HG03354 (cell line): ENCODE data around the gene SERP1.
"Not testable (repeated sequence)": the region's sequence is repeated elsewhere in the genome, so short reads cannot be mapped to it uniquely, and the experiment has no call there.

Experiments
- ATAC-seq: cut with Tn5 transposase; IDR thresholded peaks from one replicate; pipeline ENCODE4 v1.9.1; 2021; ENCODE audit warnings: mild to moderate bottlenecking; ENCODE audit not compliant: unreplicated experiment, poor library complexity, severe bottlenecking

Gene SERP1

GRCh38 chr3:150540991-150541390 is 5.3 kb downstream of the SERP1 start:
- ATAC-seq, result no peak

- no peak for ATAC-seq
These were observed 6.0 kb downstream of the SERP1 start for GRCh38 chr3:150540297-150540696.

GRCh38 chr3:150538324-150539208 is 7.7 kb downstream of the SERP1 start:
- no peak for ATAC-seq

- ATAC-seq, result no peak
These were observed 11.1 kb downstream of the SERP1 start for GRCh38 chr3:150535204-150535603.

GRCh38 chr3:150531775-150532174 is 14.5 kb downstream of the SERP1 start:
- no peak for ATAC-seq

- no peak for ATAC-seq
These were observed 17.9 kb downstream of the SERP1 start for GRCh38 chr3:150528354-150528797.

- ATAC-seq, result no peak
These were observed 18.6 kb downstream of the SERP1 start for GRCh38 chr3:150527464-150528255.

- no peak for ATAC-seq
These were observed 22.8 kb downstream of the SERP1 start for GRCh38 chr3:150523538-150523937.

GRCh38 chr3:150521463-150521862 is 24.8 kb downstream of the SERP1 start:
- no peak for ATAC-seq

- no peak for ATAC-seq
These were observed 25.9 kb downstream of the SERP1 start for GRCh38 chr3:150520408-150520807.

- ATAC-seq, result no peak
These were observed 27.3 kb downstream of the SERP1 start for GRCh38 chr3:150519026-150519425.

GRCh38 chr3:150515210-150515609 is 31.1 kb downstream of the SERP1 start:
- ATAC-seq, result no peak

- ATAC-seq, result no peak
These were observed 35.0 kb downstream of the SERP1 start for GRCh38 chr3:150511122-150511821.

- ATAC-seq, result no peak
These were observed 36.5 kb downstream of the SERP1 start for GRCh38 chr3:150509780-150510179.

GRCh38 chr3:150508401-150508800 is 37.9 kb downstream of the SERP1 start:
- no peak for ATAC-seq

- ATAC-seq, result no peak
These were observed 41.8 kb downstream of the SERP1 start for GRCh38 chr3:150504483-150504882.

GRCh38 chr3:150503402-150504099 is 42.7 kb downstream of the SERP1 start:
- no peak for ATAC-seq

- not testable (repeated sequence) for ATAC-seq
These were observed 45.3 kb downstream of the SERP1 start for GRCh38 chr3:150500960-150501359.

- ATAC-seq, result no peak
These were observed 48.3 kb downstream of the SERP1 start for GRCh38 chr3:150497956-150498355.
